SU-DHL-6 (cell line): ENCODE results near the gene BANP.
"Not testable (repeated sequence)": the region's sequence is repeated elsewhere in the genome, so short reads cannot be mapped to it uniquely, and the experiment has no call there.

Experiments used
- H2AFZ ChIP-seq: fragments of 200-600 bp; sonication (generic); 2 replicates; pipeline ENCODE4 v1.6.1; 2014; ENCODE audit warnings: low read depth, mild to moderate bottlenecking, moderate library complexity, mixed read lengths, antibody characterized with exemption, low read length; ENCODE audit not compliant: severe bottlenecking
- H3F3A ChIP-seq: fragments of 200-600 bp; shearing (Covaris generic); 2 replicates; pipeline ENCODE4 v1.6.0; 2016; ENCODE audit warnings: antibody characterized with exemption, mild to moderate bottlenecking; ENCODE audit not compliant: insufficient read depth
- H3K27ac ChIP-seq: fragments of 200-600 bp; sonication (generic); 2 replicates; pipeline ENCODE4 v1.5.1; 2016; ENCODE audit warnings: low read depth, mild to moderate bottlenecking, low read length, moderate library complexity, mixed read lengths
- H3K27me3 ChIP-seq: fragments of 200-600 bp; sonication (generic), shearing (Covaris generic); 2 replicates; pipeline ENCODE4 v1.6.0; 2014; ENCODE audit warnings: mild to moderate bottlenecking, low read length
- H3K36me3 ChIP-seq: fragments of 200-600 bp; sonication (generic); 2 replicates; pipeline ENCODE4 v1.6.1; 2014; ENCODE audit warnings: mild to moderate bottlenecking, low read length, mixed read lengths
- H3K4me2 ChIP-seq: fragments of 300-600, 200-600 bp; shearing (Covaris generic), sonication (generic); 2 replicates; pipeline ENCODE4 v1.6.0; 2014; ENCODE audit warnings: low read length, low read depth, mild to moderate bottlenecking; ENCODE audit not compliant: poor library complexity, severe bottlenecking
- H3K4me3 ChIP-seq: fragments of 200-600 bp; sonication (generic); 2 replicates; pipeline ENCODE4 v1.5.1; 2014; ENCODE audit warnings: antibody characterized with exemption, low read length, mild to moderate bottlenecking, mixed read lengths; ENCODE audit not compliant: insufficient read depth, poor library complexity, severe bottlenecking
- H3K79me2 ChIP-seq: fragments of 200-600 bp; sonication (generic); 2 replicates; pipeline ENCODE4 v1.6.1; 2014; ENCODE audit warnings: mild to moderate bottlenecking, low read length, moderate library complexity; ENCODE audit not compliant: insufficient read depth
- H3K9ac ChIP-seq: fragments of 200-600 bp; sonication (generic); 2 replicates; pipeline ENCODE4 v1.7.0; 2014; ENCODE audit warnings: mild to moderate bottlenecking, low read length
- H3K9me2 ChIP-seq: fragments of 200-600 bp; sonication (generic); replicated peaks from 2 replicates; pipeline ENCODE4 v1.6.1; 2014; ENCODE audit warnings: low read length; ENCODE audit not compliant: insufficient read depth
- H3K9me3 ChIP-seq: fragments of 200-600 bp; sonication (generic); 2 replicates; pipeline ENCODE4 v1.6.1; 2014; ENCODE audit warnings: low read length, mixed read lengths; ENCODE audit not compliant: insufficient read depth
- H4K20me1 ChIP-seq: fragments of 200-600 bp; sonication (generic); 2 replicates; pipeline ENCODE4 v1.6.1; 2014; ENCODE audit warnings: low read depth, mild to moderate bottlenecking, antibody characterized with exemption, low read length, moderate library complexity, mixed read lengths
- EZH2phosphoT487 ChIP-seq: fragments of 200-600 bp; sonication (generic), shearing (Covaris generic); conservative IDR thresholded peaks from 2 replicates; pipeline ENCODE4 v1.6.1; 2018; ENCODE audit warnings: mild to moderate bottlenecking, antibody characterized with exemption, low read length, moderate library complexity, mixed read lengths
- TF ChIP-seq, protein P1 (sequence below): fragments of 200-600 bp; sonication (generic); IDR thresholded peaks from one replicate; pipeline ENCODE4 v1.5.1; 2017; ENCODE audit warnings: antibody characterized with exemption, mild to moderate bottlenecking, low read length, moderate library complexity; ENCODE audit not compliant: insufficient read depth, poor library complexity, severe bottlenecking

The BANP gene

DNA sequence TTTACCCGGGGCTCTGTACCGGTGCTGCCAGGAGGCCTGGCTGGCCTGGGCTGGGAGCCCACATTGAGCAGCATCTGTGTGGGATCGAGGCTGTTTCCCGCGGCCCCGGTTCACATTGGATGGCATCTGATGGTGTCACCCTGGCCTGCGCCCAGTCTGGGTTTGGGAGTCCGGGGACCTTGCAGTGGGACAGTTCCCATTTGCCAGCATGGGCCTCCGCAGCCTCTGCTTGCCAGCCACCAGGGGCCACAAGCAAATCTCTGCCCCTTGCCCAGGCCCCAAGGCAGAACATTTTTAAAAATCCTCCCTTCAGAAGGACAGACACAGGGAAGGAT lies 64.5 kb downstream of the BANP start:
- TF ChIP-seq, protein P1, sequence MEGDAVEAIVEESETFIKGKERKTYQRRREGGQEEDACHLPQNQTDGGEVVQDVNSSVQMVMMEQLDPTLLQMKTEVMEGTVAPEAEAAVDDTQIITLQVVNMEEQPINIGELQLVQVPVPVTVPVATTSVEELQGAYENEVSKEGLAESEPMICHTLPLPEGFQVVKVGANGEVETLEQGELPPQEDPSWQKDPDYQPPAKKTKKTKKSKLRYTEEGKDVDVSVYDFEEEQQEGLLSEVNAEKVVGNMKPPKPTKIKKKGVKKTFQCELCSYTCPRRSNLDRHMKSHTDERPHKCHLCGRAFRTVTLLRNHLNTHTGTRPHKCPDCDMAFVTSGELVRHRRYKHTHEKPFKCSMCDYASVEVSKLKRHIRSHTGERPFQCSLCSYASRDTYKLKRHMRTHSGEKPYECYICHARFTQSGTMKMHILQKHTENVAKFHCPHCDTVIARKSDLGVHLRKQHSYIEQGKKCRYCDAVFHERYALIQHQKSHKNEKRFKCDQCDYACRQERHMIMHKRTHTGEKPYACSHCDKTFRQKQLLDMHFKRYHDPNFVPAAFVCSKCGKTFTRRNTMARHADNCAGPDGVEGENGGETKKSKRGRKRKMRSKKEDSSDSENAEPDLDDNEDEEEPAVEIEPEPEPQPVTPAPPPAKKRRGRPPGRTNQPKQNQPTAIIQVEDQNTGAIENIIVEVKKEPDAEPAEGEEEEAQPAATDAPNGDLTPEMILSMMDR, result no peak
- TF ChIP-seq EZH2phosphoT487, result no peak
- no peaks in the 10 kb centered on the region for H3K27me3 ChIP-seq
- no peaks in the 10 kb centered on the region for H3F3A ChIP-seq
- H3K27ac ChIP-seq, result no peak overlapping the region
- H3K79me2 ChIP-seq, result no peaks in the 10 kb centered on the region
- no peaks in the 10 kb centered on the region for H3K36me3 ChIP-seq
- H4K20me1 ChIP-seq, result no peaks in the 10 kb centered on the region
- H3K9me2 ChIP-seq, result no peaks in the 10 kb centered on the region
- no peaks in the 10 kb centered on the region for H3K9me3 ChIP-seq
- H3K4me3 ChIP-seq, result no peak overlapping the region
- H3K4me2 ChIP-seq, result no peak overlapping the region
- no peak overlapping the region for H2AFZ ChIP-seq
- H3K9ac ChIP-seq, result no peak overlapping the region

DNA sequence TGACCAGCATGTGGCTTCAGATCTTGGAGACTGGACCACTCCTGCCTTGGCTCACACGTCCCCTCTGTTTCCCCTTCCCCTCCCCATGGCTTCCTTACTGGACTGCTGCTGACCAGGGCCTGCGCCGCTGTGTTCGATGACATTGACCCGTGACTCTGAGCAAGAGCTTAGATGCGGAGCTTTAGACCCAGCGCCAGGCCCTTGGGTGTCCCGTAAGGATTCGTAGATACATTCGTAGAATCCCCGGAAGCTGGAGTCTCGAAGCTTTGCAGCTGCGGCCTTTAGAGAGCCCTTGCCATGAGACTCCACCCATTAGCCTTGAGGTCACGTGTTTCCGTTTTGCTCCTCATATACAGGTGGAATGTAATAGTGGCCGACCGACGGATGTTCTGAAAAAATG lies 65.2 kb downstream of the BANP start:
- H3K27me3 ChIP-seq, H4K20me1 ChIP-seq, H3K4me2 ChIP-seq, H3K9me3 ChIP-seq, H3K9me2 ChIP-seq, H3K27ac ChIP-seq, H3F3A ChIP-seq, H3K4me3 ChIP-seq, H3K36me3 ChIP-seq, H3K79me2 ChIP-seq, H3K9ac ChIP-seq, H2AFZ ChIP-seq: not testable (repeated sequence)

DNA sequence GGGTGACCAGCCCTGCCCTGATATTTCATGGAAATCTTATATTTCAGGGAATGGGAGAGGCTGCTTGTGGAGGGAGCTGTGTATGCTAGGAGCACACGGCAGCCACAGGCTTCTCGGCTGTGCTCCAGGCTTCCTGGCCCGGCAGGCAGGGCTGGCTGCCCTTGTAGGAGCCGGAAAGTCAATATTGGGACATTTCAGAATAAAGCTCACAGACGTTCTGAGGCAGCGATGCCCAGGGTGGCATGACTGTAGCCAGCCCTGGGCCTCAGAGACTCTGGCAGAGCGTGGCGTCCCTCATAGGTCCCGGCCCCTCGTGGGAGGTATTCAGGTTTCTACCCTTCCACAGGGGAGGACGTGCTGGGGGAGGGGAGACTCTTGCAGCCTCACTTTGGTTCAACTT lies 65.7 kb downstream of the BANP start:
- no peak overlapping the region for H2AFZ ChIP-seq
- H3K79me2 ChIP-seq, result no peaks in the 10 kb centered on the region
- no peak overlapping the region for H3K4me2 ChIP-seq
- H3K36me3 ChIP-seq, result no peaks in the 10 kb centered on the region
- H3K4me3 ChIP-seq, result no peak overlapping the region
- H3K27ac ChIP-seq, result no peak overlapping the region
- no peaks in the 10 kb centered on the region for H3K9me3 ChIP-seq
- no peaks in the 10 kb centered on the region for H4K20me1 ChIP-seq
- no peak for TF ChIP-seq EZH2phosphoT487
- TF ChIP-seq, protein P1, result no peak
- H3K9me2 ChIP-seq, result no peaks in the 10 kb centered on the region
- no peaks in the 10 kb centered on the region for H3F3A ChIP-seq
- H3K9ac ChIP-seq, result no peak overlapping the region
- H3K27me3 ChIP-seq, result no peaks in the 10 kb centered on the region

DNA sequence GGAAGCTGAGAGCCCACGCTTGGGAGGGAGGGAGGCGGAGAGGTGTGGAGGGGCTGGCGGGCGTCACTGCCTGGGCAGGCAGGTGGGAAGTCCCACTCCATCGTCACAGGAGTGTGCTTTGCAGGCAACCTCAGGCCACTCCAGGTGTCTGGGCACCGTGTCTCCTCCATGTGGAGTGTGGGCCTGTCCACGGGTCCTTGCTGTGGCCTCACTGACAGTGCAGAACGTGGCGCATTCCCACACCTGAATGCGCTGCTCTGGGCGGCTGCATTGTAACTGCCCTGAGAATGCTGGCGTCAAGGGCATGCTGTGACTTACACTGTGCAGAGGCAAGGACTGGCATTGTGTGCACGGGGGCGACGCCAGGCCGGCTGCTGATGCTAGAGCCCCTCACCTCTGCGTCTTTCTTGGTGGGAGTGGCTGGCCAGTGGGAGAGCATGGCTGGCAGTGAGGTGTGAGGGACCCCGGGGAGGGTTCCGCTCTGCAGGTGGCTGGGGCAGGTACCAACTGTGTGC lies 66.4 kb downstream of the BANP start:
- no peaks in the 10 kb centered on the region for H3K27me3 ChIP-seq
- no peak overlapping the region for H3K4me3 ChIP-seq
- no peaks in the 10 kb centered on the region for H3F3A ChIP-seq
- H4K20me1 ChIP-seq, result no peaks in the 10 kb centered on the region
- H3K36me3 ChIP-seq, result no peaks in the 10 kb centered on the region
- H3K9me3 ChIP-seq, result no peaks in the 10 kb centered on the region
- no peak overlapping the region for H3K9ac ChIP-seq
- no peak overlapping the region for H3K4me2 ChIP-seq
- H3K9me2 ChIP-seq, result no peaks in the 10 kb centered on the region
- H2AFZ ChIP-seq, result no peak overlapping the region
- H3K27ac ChIP-seq, result no peak overlapping the region
- TF ChIP-seq, protein P1, result no peak
- no peak for TF ChIP-seq EZH2phosphoT487
- H3K79me2 ChIP-seq, result no peaks in the 10 kb centered on the region

DNA sequence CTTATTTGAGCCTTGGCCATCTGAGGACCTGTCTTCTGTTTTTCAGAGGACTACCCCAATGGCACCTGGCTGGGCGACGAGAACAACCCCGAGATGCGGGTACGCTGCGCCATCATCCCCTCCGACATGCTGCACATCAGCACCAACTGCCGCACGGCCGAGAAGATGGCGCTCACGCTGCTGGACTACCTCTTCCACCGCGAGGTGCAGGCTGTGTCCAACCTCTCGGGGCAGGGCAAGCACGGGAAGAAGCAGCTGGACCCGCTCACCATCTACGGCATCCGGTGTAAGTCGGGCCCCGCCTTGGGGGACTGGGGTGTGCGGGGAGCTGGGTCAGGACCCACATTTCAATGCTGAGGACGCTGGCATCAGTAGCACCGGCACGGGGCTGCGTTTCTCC lies 67.1 kb downstream of the BANP start:
- H3K36me3 ChIP-seq, H3K9ac ChIP-seq, H3K27me3 ChIP-seq, H3K9me2 ChIP-seq, H3F3A ChIP-seq, H2AFZ ChIP-seq, H3K4me2 ChIP-seq, H3K27ac ChIP-seq, H3K4me3 ChIP-seq, H3K79me2 ChIP-seq, H3K9me3 ChIP-seq, H4K20me1 ChIP-seq: not testable (repeated sequence)

DNA sequence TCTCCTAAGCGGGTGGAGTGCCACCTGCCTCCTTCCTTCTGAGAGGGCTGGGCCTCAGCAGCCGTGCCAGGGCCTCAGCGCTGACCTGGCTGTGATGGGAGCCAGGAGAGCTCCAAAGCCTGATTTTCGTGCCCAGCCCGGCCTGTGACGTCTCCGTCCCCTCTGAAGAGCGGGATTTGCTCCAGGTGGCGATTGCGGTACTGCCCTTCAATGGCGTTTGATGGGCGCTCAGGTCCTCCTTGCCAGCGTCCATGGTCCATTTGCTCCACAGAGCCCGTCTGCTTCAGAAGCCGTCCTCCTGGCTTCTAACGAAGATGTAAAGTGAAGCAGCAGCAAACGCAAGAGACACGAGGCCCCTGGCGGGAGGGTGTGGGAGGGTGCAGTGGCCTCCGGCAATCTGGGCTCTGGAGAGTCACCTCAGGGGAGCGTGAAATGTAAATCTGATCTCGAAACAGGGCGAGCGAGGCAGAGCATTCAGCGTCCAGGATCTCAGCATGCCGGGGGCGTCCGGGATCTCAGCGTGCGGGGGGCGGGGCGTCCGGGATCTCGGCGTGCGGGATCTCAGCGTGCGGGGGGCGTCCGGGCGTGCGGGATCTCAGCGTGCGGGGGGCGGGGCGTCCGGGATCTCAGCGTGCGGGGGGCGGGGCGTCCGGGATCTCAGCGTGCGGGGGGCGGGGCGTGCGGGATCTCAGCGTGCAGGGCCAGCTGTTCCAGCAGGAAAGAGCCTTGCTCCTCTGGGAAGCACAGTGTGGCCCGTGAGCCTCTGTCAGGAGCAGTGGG lies 68.0 kb downstream of the BANP start:
- H3K4me2 ChIP-seq, H3F3A ChIP-seq, H3K9ac ChIP-seq, H3K27ac ChIP-seq, H3K4me3 ChIP-seq, H3K27me3 ChIP-seq, H3K79me2 ChIP-seq, H3K9me2 ChIP-seq, H3K36me3 ChIP-seq, H3K9me3 ChIP-seq, H4K20me1 ChIP-seq, H2AFZ ChIP-seq: not testable (repeated sequence)
